Fibroblast of lung (primary cell): Measurements from ENCODE around the gene AKAP8.

Experiments used
- CTCF ChIP-seq, 2 donors: IDR thresholded peaks in 1 of 2; conservative IDR thresholded peaks in 1 of 2; 1 replicate in 1 of 2; 2 replicates in 1 of 2; pipeline ENCODE4 v1.5.1; 2011 to 2012; ENCODE audit warnings: low read length in 2 of 2, control low read depth in 1 of 2, inconsistent platforms in 1 of 2, low read depth in 1 of 2, mild to moderate bottlenecking in 1 of 2
- EZH2 ChIP-seq: IDR thresholded peaks from 2 replicates; pipeline ENCODE4 v1.5.1; 2012; ENCODE audit warnings: low read length, control low read depth, mild to moderate bottlenecking; ENCODE audit errors: missing control alignments

DNA sequence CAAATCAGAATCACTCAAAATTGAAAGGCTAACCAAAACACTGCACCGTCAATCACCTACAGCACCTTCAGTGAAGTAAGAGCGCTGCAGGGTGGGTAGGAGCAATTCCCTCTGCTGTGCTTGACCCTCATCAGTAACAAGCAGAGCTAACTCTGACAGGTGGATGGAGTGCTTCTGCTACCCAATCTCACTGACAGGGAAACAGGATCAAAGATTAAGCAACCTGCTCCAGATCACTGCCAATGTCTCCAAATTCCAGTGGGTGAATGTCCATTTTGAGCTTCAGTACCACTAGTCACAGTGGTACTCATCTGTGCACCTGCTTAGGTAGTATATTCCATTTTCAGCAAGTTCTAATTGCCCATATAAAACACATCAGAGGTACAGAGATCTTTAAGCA is 72.4 kb downstream of the AKAP8 start:
- no peak for TF ChIP-seq CTCF (conservative IDR thresholded peaks at IDR 0.05 in 1 of 2, IDR thresholded peaks at IDR 0.05 in 1 of 2; ENCODE audit: low read depth in 1 of 2, low read length in 2 of 2)
- TF ChIP-seq EZH2: no peak
